ACHN (cell line): ENCODE measurements around the gene STK38L.

Source experiments
- DNase-seq: peaks from one replicate; pipeline ENCODE4 v3.0.0-alpha.2; 2015
- in situ Hi-C: cut with HindIII; loops from 2 replicates; pipeline ENCODE4 v1.10.0; 2017; ENCODE audit warnings: low sequenced_read_pairs, low pct_ligation_motif_present, low pct_unique_long_range_greater_than_20kb

STK38L gene

GRCh38 chr12:27334042-27334720 lies 90.1 kb downstream of the STK38L start:
- DNase-seq, result peak; percentile 48
- in situ Hi-C loops, result no loop called here

- in situ Hi-C loops, result no loop called here
Measured at GRCh38 chr12:27334721-27335082, 90.6 kb downstream of the STK38L start.

GRCh38 chr12:27335364-27336281 lies 91.5 kb downstream of the STK38L start:
- in situ Hi-C loops, result no loop called here
- no peak for DNase-seq

More at GRCh38 chr12:27334721-27335082, 90.6 kb downstream of the STK38L start:
- DNase-seq, result no peak

GRCh38 chr12:27336282-27336653 lies 92.2 kb downstream of the STK38L start:
- in situ Hi-C loops, result no loop called here
- no peak for DNase-seq

GRCh38 chr12:27337376-27337775 lies 93.3 kb downstream of the STK38L start:
- in situ Hi-C loops, result no loop called here
- DNase-seq, result no peak

GRCh38 chr12:27338473-27338872 lies 94.4 kb downstream of the STK38L start:
- in situ Hi-C loops, result no loop called here
- no peak for DNase-seq

- no peak for DNase-seq
Measured at GRCh38 chr12:27340971-27341370, 96.9 kb downstream of the STK38L start.

GRCh38 chr12:27342536-27342935 lies 98.5 kb downstream of the STK38L start:
- DNase-seq, result peak; percentile 52
- in situ Hi-C loops, result no loop called here

More at GRCh38 chr12:27340971-27341370, 96.9 kb downstream of the STK38L start:
- in situ Hi-C loops, result no loop called here

GRCh38 chr12:27343255-27344000 lies 99.3 kb downstream of the STK38L start:
- DNase-seq, result peak; percentile 99
- in situ Hi-C loops, result no loop called here

GRCh38 chr12:27344246-27344645 lies 100.2 kb downstream of the STK38L start:
- no peak for DNase-seq
- in situ Hi-C loops, result no loop called here

- in situ Hi-C loops, result no loop called here
- DNase-seq, result peak; percentile 18
Measured at GRCh38 chr12:27344760-27345159, 100.7 kb downstream of the STK38L start.

GRCh38 chr12:27345376-27345775 lies 101.3 kb downstream of the STK38L start:
- no peak for DNase-seq
- in situ Hi-C loops, result no loop called here

- in situ Hi-C loops, result no loop called here
- DNase-seq, result no peak
Measured at GRCh38 chr12:27347779-27348178, 103.7 kb downstream of the STK38L start.

GRCh38 chr12:27351476-27351875 lies 107.4 kb downstream of the STK38L start:
- in situ Hi-C loops, result no loop called here
- DNase-seq, result no peak

GRCh38 chr12:27355486-27355885 lies 111.4 kb downstream of the STK38L start:
- DNase-seq, result no peak
- in situ Hi-C loops, result no loop called here

- DNase-seq, result no peak
- in situ Hi-C loops, result no loop called here
Measured at GRCh38 chr12:27355979-27356378, 111.9 kb downstream of the STK38L start.

- DNase-seq, result no peak
Measured at GRCh38 chr12:27359578-27360340, 115.7 kb downstream of the STK38L start.

GRCh38 chr12:27361372-27361771 lies 117.3 kb downstream of the STK38L start:
- in situ Hi-C loops, result no loop called here
- no peak for DNase-seq

More at GRCh38 chr12:27359578-27360340, 115.7 kb downstream of the STK38L start:
- in situ Hi-C loops, result no loop called here
